Measurements from ENCODE around the gene ATP1B2. TPM values are rescaled to one million over a fixed set of nuclear protein-coding genes. Genes with fewer than 3 reads are reported as not detected.

Gene ATP1B2
- total and polyA plus RNA-seq, 2 of the 8 experiments (the other 6 are each of a cell fraction or from before 2014, with no cell fraction given): 9.1 to 21.0 TPM

DNA sequence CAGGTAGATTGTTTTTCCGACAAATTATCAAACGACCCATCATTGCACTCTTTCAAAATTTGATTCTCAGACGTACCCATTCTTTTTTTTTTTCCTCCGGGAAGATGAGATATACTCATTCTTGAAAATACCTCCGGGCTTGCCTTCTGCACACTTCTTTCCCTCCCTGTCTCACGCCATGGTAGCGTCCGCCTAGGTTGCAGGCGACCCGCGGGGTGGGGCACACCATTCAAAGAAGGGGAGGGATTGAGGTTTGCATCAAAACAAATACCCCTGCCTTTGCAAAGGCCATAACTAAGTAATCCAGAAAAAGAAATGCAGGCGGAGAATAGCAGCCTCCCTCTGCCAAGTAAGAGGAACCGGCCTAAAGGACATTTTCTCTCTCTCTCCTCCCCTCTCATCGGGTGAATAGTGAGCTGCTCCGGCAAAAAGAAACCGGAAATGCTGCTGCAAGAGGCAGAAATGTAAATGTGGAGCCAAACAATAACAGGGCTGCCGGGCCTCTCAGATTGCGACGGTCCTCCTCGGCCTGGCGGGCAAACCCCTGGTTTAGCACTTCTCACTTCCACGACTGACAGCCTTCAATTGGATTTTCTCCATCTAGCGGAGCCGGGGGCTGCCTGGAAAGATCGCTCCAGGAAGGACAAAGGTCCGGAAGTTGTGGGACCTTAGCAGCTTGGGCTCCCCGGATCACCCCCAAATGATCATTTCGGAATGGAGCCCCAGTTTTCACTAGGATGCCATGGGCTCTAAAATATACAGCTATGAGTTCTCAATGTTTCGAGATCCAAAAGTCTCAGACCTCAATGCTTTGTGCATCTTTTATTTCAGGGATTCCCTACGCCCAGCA, 35.7 kb downstream of the ATP1B2 start (continued):
- no peak for TF ChIP-seq JUN (IDR thresholded peaks at IDR 0.05; ENCODE audit: low read depth, low read length)
- no peak for TF ChIP-seq SRF (IDR thresholded peaks at IDR 0.05; ENCODE audit: low read depth, low read length)
- no peak for TF ChIP-seq ZNF274 (IDR thresholded peaks at IDR 0.05; ENCODE audit: borderline replicate concordance, extremely low read depth, low read length)
- TF ChIP-seq SP4 (IDR thresholded peaks at IDR 0.05; ENCODE audit: low read length): no peak
- peak; percentile 98 for TF ChIP-seq JUND (IDR thresholded peaks at IDR 0.05; ENCODE audit: low read length)
- peak; percentile 55; the same call in 1 of the 2 replicates for TF ChIP-seq EGR1 (IDR thresholded peaks at IDR 0.05; ENCODE audit: borderline replicate concordance, low read depth, low read length)
- TF ChIP-seq CEBPB (IDR thresholded peaks at IDR 0.05; ENCODE audit: low read depth, low read length): no peak
- TF ChIP-seq SP1 (IDR thresholded peaks at IDR 0.05; ENCODE audit: low read depth, low read length): no peak; the same call in 1 of the 2 replicates
- TF ChIP-seq BACH1 (IDR thresholded peaks at IDR 0.05; ENCODE audit: low read length): no peak
- TF ChIP-seq SAP30 (IDR thresholded peaks at IDR 0.05; ENCODE audit: insufficient read depth, insufficient replicate concordance, low read length): no peak
- no peak for TF ChIP-seq GABPA (IDR thresholded peaks at IDR 0.05; ENCODE audit: borderline replicate concordance, insufficient read depth, low read length)
- no peak for TF ChIP-seq ASH2L (IDR thresholded peaks at IDR 0.05; ENCODE audit: low read length)
- no peak for TF ChIP-seq KDM4A (IDR thresholded peaks at IDR 0.05; ENCODE audit: low read depth, low read length, severe bottlenecking)
- TF ChIP-seq EZH2 (IDR thresholded peaks at IDR 0.05; ENCODE audit: low read depth, low read length, severe bottlenecking): no peak
- TF ChIP-seq CBX5 (IDR thresholded peaks at IDR 0.05; ENCODE audit: low read depth, low read length): no peak
- peak in 1 of 2 experiments; percentile 88; a peak in 2 of 4 replicates for TF ChIP-seq SIN3A (conservative IDR thresholded peaks at IDR 0.05 in 1 of 2, IDR thresholded peaks at IDR 0.05 in 1 of 2; ENCODE audit: low read depth in 1 of 2, low read length in 2 of 2)
- no peak for TF ChIP-seq NRF1 (IDR thresholded peaks at IDR 0.05; ENCODE audit: low read depth, low read length)
- TF ChIP-seq YY1 (IDR thresholded peaks at IDR 0.05; ENCODE audit: low read depth, low read length): peak; percentile 59; the same call in 1 of the 2 replicates
- peak; percentile 48 for TF ChIP-seq SIX5 (IDR thresholded peaks at IDR 0.05; ENCODE audit: low read depth, low read length)
- TF ChIP-seq SUZ12 (IDR thresholded peaks at IDR 0.05; ENCODE audit: low read length): no peak
- TF ChIP-seq CTBP2 (IDR thresholded peaks at IDR 0.05; ENCODE audit: borderline replicate concordance, insufficient read depth, insufficient read length, low read length): no peak
- TF ChIP-seq BCL11A (IDR thresholded peaks at IDR 0.05; ENCODE audit: low read depth in 2 of 2, low read length in 2 of 2): no peak
- no peak for TF ChIP-seq FOSL1 (IDR thresholded peaks at IDR 0.05; ENCODE audit: insufficient read depth, low read depth, low read length)
- TF ChIP-seq, protein P1, sequence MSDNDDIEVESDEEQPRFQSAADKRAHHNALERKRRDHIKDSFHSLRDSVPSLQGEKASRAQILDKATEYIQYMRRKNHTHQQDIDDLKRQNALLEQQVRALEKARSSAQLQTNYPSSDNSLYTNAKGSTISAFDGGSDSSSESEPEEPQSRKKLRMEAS (IDR thresholded peaks at IDR 0.05): no peak; the same call in 1 of the 2 replicates
- TF ChIP-seq TBP (IDR thresholded peaks at IDR 0.05; ENCODE audit: low read depth, low read length): peak; percentile 94

All from H1 (cell line).